Mesothelial cell of epicardium (in vitro differentiated cells): ENCODE data around the gene CRYBB1. TPM values are rescaled to one million over a fixed set of nuclear protein-coding genes. Genes with fewer than 3 reads are reported as not detected.

ENCODE experiments used
- DNase-seq, 2 experiments: peaks; one replicate each; pipeline ENCODE4 v3.0.0; 2021; ENCODE audit warnings: low spot score in 2 of 2; ENCODE audit not compliant: unreplicated experiment in 2 of 2
- H3K27ac Mint-ChIP-seq: 2 replicates; pipeline ENCODE4 v1.8.0; 2021; ENCODE audit warnings: mixed read lengths
- H3K27me3 Mint-ChIP-seq: 2 replicates; pipeline ENCODE4 v1.8.0; 2021; ENCODE audit warnings: low read depth, mixed read lengths
- H3K36me3 Mint-ChIP-seq: 2 replicates; pipeline ENCODE4 v1.8.0; 2021; ENCODE audit warnings: mixed read lengths
- H3K4me1 Mint-ChIP-seq: 2 replicates; pipeline ENCODE4 v1.8.0; 2021; ENCODE audit warnings: mixed read lengths
- H3K4me3 Mint-ChIP-seq: 2 replicates; pipeline ENCODE4 v1.8.0; 2021; ENCODE audit warnings: mild to moderate bottlenecking, moderate library complexity, mixed read lengths
- H3K9me3 Mint-ChIP-seq: 2 replicates; pipeline ENCODE4 v1.8.0; 2021; ENCODE audit warnings: mixed read lengths
- total RNA-seq: library from RNA; stranded (reverse); gene quantifications from 3 replicates; pipeline ENCODE4 v1.2.1, GENCODE V29; 2021
- TF ChIP-seq, protein P1 (sequence below): fragments of 200-600 bp; sonication (generic); IDR thresholded peaks from one replicate; pipeline ENCODE4 v1.5.0; 2021; ENCODE audit warnings: antibody characterized with exemption; ENCODE audit not compliant: unreplicated experiment

CRYBB1 gene
- total RNA-seq, 1 donor from 2014 or later, result not detected

DNA sequence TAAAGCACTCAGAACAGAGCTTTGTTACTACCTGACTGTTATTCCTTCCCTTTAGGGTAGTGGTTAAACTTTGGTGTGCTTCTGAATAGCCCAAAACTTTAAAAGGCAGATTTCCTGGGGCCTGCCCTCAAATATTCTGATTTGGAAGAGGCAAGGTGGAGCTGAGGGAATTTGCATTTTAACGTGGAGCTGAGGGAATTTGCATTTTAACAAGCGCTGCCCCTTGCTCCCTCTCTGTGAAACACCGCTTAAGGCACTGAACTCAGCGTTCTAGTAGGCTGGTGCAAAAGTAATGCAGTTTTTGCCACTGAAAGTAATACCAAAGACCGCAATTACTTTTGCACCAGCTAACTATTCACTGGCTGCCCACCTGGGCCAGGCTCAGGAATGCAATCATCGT lies 62.9 kb downstream of the CRYBB1 start:
- no peaks in the 10 kb centered on the region for H3K4me1 Mint-ChIP-seq
- DNase-seq, result no peak
- H3K36me3 Mint-ChIP-seq, result no peaks in the 10 kb centered on the region
- no peaks in the 10 kb centered on the region for H3K9me3 Mint-ChIP-seq
- no peaks in the 10 kb centered on the region for H3K27me3 Mint-ChIP-seq
- no peak overlapping the region for H3K27ac Mint-ChIP-seq
- TF ChIP-seq, protein P1, sequence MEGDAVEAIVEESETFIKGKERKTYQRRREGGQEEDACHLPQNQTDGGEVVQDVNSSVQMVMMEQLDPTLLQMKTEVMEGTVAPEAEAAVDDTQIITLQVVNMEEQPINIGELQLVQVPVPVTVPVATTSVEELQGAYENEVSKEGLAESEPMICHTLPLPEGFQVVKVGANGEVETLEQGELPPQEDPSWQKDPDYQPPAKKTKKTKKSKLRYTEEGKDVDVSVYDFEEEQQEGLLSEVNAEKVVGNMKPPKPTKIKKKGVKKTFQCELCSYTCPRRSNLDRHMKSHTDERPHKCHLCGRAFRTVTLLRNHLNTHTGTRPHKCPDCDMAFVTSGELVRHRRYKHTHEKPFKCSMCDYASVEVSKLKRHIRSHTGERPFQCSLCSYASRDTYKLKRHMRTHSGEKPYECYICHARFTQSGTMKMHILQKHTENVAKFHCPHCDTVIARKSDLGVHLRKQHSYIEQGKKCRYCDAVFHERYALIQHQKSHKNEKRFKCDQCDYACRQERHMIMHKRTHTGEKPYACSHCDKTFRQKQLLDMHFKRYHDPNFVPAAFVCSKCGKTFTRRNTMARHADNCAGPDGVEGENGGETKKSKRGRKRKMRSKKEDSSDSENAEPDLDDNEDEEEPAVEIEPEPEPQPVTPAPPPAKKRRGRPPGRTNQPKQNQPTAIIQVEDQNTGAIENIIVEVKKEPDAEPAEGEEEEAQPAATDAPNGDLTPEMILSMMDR, result no peak
- no peak overlapping the region for H3K4me3 Mint-ChIP-seq

DNA sequence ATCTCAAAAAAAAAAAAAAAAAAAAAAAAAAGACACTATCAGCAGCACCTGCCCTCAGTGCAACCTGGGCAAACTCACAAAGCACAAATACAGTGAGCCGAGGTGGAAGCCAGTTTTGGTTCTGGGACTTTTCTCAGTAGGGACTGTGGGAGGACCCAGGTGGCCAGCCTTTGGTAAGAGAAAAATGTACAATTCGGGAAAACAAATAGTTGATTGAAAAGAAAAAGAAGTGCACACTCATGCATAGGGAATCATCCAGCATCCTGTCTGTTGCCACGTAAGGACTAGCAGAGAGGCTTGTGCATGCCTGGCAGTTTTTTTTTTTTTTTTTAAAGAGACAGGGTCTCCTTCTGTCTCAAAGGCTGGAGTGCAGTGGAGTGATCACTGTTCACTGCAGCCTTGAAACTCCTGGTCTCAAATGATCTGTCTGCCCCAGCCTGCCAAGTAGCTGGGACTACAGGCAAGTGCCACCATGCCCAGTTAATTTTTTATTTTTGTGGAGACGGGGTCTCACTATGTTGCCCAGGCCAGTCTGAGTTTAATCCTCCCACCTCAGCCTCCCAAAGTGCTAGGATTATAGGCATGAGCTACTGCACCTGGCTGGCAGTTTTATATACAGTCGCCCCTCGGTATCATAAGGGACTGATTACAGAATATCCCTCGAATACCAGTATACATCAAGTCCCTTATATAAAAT lies 64.6 kb downstream of the CRYBB1 start:
- Mint-ChIP-seq H3K4me1 (peaks cover 5% of the 10 kb centered on the region), H3K36me3 (no peaks in the 10 kb centered on the region), H3K27ac (no peak overlapping the region), H3K27me3 (no peaks in the 10 kb centered on the region), H3K9me3 (no peaks in the 10 kb centered on the region), H3K4me3 (no peak overlapping the region)
- TF ChIP-seq, protein P1, result no peak
- DNase-seq, result no peak

DNA sequence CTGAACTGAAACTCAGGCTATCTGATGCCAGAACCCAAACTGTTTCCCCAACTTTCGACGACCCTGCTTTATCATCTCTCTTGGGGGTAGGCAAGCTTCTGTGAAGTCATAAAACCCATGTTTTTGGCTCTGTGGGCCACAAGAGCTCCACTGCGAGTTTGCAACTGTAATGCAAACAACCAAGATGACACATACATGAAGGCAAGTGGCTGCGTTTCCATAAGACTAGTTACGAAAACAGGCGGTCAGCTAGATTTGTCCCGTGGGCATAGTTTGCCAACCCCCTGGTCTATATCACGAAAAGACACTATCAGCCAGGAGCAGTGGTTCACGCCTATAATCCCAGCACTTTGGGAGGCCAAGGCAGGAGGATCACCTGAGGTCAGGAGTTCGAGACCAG lies 65.4 kb downstream of the CRYBB1 start:
- DNase-seq, result no peak
- no peak overlapping the region for H3K27ac Mint-ChIP-seq
- H3K27me3 Mint-ChIP-seq, result no peaks in the 10 kb centered on the region
- no peaks in the 10 kb centered on the region for H3K9me3 Mint-ChIP-seq
- H3K36me3 Mint-ChIP-seq, result no peaks in the 10 kb centered on the region
- no peak overlapping the region for H3K4me3 Mint-ChIP-seq
- TF ChIP-seq, protein P1, result no peak
- peaks cover 5% of the 10 kb centered on the region for H3K4me1 Mint-ChIP-seq

GRCh38 chr22:26551568-26551967 lies 66.3 kb downstream of the CRYBB1 start:
- H3K27me3 Mint-ChIP-seq, result no peaks in the 10 kb centered on the region
- TF ChIP-seq, protein P1, result no peak
- H3K4me1 Mint-ChIP-seq, result peaks cover 5% of the 10 kb centered on the region
- H3K36me3 Mint-ChIP-seq, result no peaks in the 10 kb centered on the region
- DNase-seq, result no peak
- no peak overlapping the region for H3K4me3 Mint-ChIP-seq
- H3K27ac Mint-ChIP-seq, result no peak overlapping the region
- no peaks in the 10 kb centered on the region for H3K9me3 Mint-ChIP-seq

- Mint-ChIP-seq H3K27ac (no peak overlapping the region), H3K27me3 (no peaks in the 10 kb centered on the region), H3K4me1 (peaks cover 5% of the 10 kb centered on the region), H3K9me3 (no peaks in the 10 kb centered on the region), H3K36me3 (no peaks in the 10 kb centered on the region), H3K4me3 (no peak overlapping the region)
- no peak for DNase-seq
- TF ChIP-seq, protein P1, result no peak
Measured at GRCh38 chr22:26550498-26551033, 67.3 kb downstream of the CRYBB1 start.
